Activated CD4-positive, alpha-beta T cell treated with anti-CD3 and anti-CD28 coated beads, Interleukin-2, amount 10 ng/mL, durations not matched to agents 7 days and 5 days (primary cell): ENCODE results near the gene GAST. TPM values are rescaled to one million over a fixed set of nuclear protein-coding genes. Genes with fewer than 3 reads are reported as not detected.

Experiments used
- CTCF ChIA-PET: fragments of 350-600 bp; sonication (Branson Sonifier 250); formaldehyde crosslinking; loops from one replicate; lab custom pipeline; 2021; ENCODE audit warnings: antibody characterized with exemption; lab: Charles Lee
- POLR2A ChIA-PET: fragments of 350-600 bp; sonication (Branson Sonifier 250); formaldehyde crosslinking; loops from one replicate; lab custom pipeline; 2021; ENCODE audit warnings: antibody characterized with exemption; lab: Charles Lee
- DNase-seq: peaks from one replicate; pipeline ENCODE4 v3.0.0-alpha.2; 2020
- H3K27ac Mint-ChIP-seq: one replicate; pipeline ENCODE4 v1.8.0; 2021; ENCODE audit warnings: mild to moderate bottlenecking, moderate library complexity, mixed read lengths
- H3K27me3 Mint-ChIP-seq: one replicate; pipeline ENCODE4 v1.8.0; 2021; ENCODE audit warnings: mixed read lengths
- H3K36me3 Mint-ChIP-seq: one replicate; pipeline ENCODE4 v1.8.0; 2021; ENCODE audit warnings: low read depth, mixed read lengths
- H3K4me1 Mint-ChIP-seq: one replicate; pipeline ENCODE4 v1.8.0; 2021; ENCODE audit warnings: mixed read lengths
- H3K4me3 Mint-ChIP-seq: one replicate; pipeline ENCODE4 v1.8.0; 2021; ENCODE audit warnings: mild to moderate bottlenecking, moderate library complexity, mixed read lengths
- H3K9me3 Mint-ChIP-seq: one replicate; pipeline ENCODE4 v1.8.0; 2021; ENCODE audit warnings: mixed read lengths
- total RNA-seq, 2 experiments: library from RNA; stranded (reverse); gene quantifications; one replicate each; pipeline ENCODE4 v1.2.3, GENCODE V29; 2021

GAST gene
- total RNA-seq, 2 experiments from 2014 or later: not detected

GRCh38 chr17:41728056-41728455 is 15.9 kb downstream of the GAST start:
- Mint-ChIP-seq H3K4me1 (no peaks in the 10 kb centered on the region), H3K27me3 (peaks cover 26% of the 10 kb centered on the region), H3K36me3 (no peaks in the 10 kb centered on the region), H3K9me3 (no peaks in the 10 kb centered on the region), H3K4me3 (no peak overlapping the region), H3K27ac (no peak overlapping the region)
- POLR2A ChIA-PET: no interaction called here
- no peak for DNase-seq
- CTCF ChIA-PET: no interaction called here

- Mint-ChIP-seq H3K9me3 (no peaks in the 10 kb centered on the region), H3K4me3 (no peak overlapping the region), H3K27me3 (peaks cover 38% of the 10 kb centered on the region), H3K36me3 (no peaks in the 10 kb centered on the region), H3K27ac (no peak overlapping the region), H3K4me1 (peaks cover 4% of the 10 kb centered on the region)
- DNase-seq: no peak
- CTCF ChIA-PET: interaction anchor here (0.7 to 1.4 kb wide), 3 partner anchors 34 to 72 kb away, joined by 3 read pairs; no protein-coding TSS in a partner anchor
- POLR2A ChIA-PET: no interaction called here
Measured at GRCh38 chr17:41730479-41730878, 18.3 kb downstream of the GAST start.

GRCh38 chr17:41731836-41732235 is 19.7 kb downstream of the GAST start:
- Mint-ChIP-seq H3K4me1 (peaks cover 4% of the 10 kb centered on the region), H3K27me3 (peaks cover 50% of the 10 kb centered on the region), H3K27ac (no peak overlapping the region), H3K9me3 (no peaks in the 10 kb centered on the region), H3K36me3 (no peaks in the 10 kb centered on the region), H3K4me3 (no peak overlapping the region)
- POLR2A ChIA-PET: interaction anchor here (0.5 kb wide), 1 partner anchor 47 kb away, joined by 3 read pairs; no protein-coding TSS in a partner anchor
- DNase-seq: no peak
- CTCF ChIA-PET: interaction anchor here (0.7 to 1.4 kb wide), 4 partner anchors 10 to 70 kb away, joined by 3 to 5 read pairs (median 4); no protein-coding TSS in a partner anchor

- Mint-ChIP-seq H3K4me1 (peaks cover 15% of the 10 kb centered on the region), H3K27ac (no peak overlapping the region), H3K36me3 (no peaks in the 10 kb centered on the region), H3K9me3 (no peaks in the 10 kb centered on the region), H3K4me3 (peak overlapping the region; percentile 48), H3K27me3 (peaks cover 59% of the 10 kb centered on the region)
- DNase-seq: no peak
- POLR2A ChIA-PET: no interaction called here
- CTCF ChIA-PET: interaction anchor here (0.9 to 1.0 kb wide), 2 partner anchors 10 to 22 kb away, joined by 3 to 5 read pairs; no protein-coding TSS in a partner anchor
Measured at GRCh38 chr17:41733348-41734138, 21.4 kb downstream of the GAST start.

GRCh38 chr17:41734139-41734948 is 22.2 kb downstream of the GAST start, which contains the start of gene HAP1:
Gene HAP1, minus strand, starts transcription at chr17:41734643. Its CDS starts 9 bp downstream, at chr17:41734634.
- ChIA-PET CTCF (interaction anchor here (1.0 kb wide), 1 partner anchor 23 kb away, joined by 5 read pairs; no protein-coding TSS in a partner anchor), POLR2A (no interaction called here)
- Mint-ChIP-seq H3K27ac (no peak within 1 kb of the TSS), H3K4me1 (peaks cover 15% of the 10 kb centered on the region), H3K27me3 (peaks cover 59% of the 10 kb centered on the region), H3K36me3 (no peaks in the 10 kb centered on the region), H3K9me3 (no peaks in the 10 kb centered on the region), H3K4me3 (peak within 1 kb of the TSS; percentile 48)
- DNase-seq: no peak

- no peaks in the 10 kb centered on the region for H3K36me3 Mint-ChIP-seq
- no peak overlapping the region for H3K27ac Mint-ChIP-seq
- H3K4me1 Mint-ChIP-seq: peaks cover 15% of the 10 kb centered on the region
- DNase-seq: no peak
- POLR2A ChIA-PET: no interaction called here
- H3K4me3 Mint-ChIP-seq: no peak overlapping the region
- H3K9me3 Mint-ChIP-seq: no peaks in the 10 kb centered on the region
- CTCF ChIA-PET: interaction anchor here (1.0 kb wide), 1 partner anchor 24 kb away, joined by 5 read pairs; no protein-coding TSS in a partner anchor
- H3K27me3 Mint-ChIP-seq: peaks cover 59% of the 10 kb centered on the region
Measured at GRCh38 chr17:41734949-41735313, 22.8 kb downstream of the GAST start.

GRCh38 chr17:41735744-41736143 is 23.6 kb downstream of the GAST start:
- no peak overlapping the region for H3K4me3 Mint-ChIP-seq
- H3K36me3 Mint-ChIP-seq: no peaks in the 10 kb centered on the region
- peaks cover 51% of the 10 kb centered on the region for H3K27me3 Mint-ChIP-seq
- CTCF ChIA-PET: interaction anchor here (1.4 kb wide), 1 partner anchor 15 kb away, joined by 3 read pairs; no protein-coding TSS in a partner anchor
- DNase-seq: no peak
- no peak overlapping the region for H3K27ac Mint-ChIP-seq
- peaks cover 15% of the 10 kb centered on the region for H3K4me1 Mint-ChIP-seq
- POLR2A ChIA-PET: no interaction called here
- no peaks in the 10 kb centered on the region for H3K9me3 Mint-ChIP-seq

- H3K9me3 Mint-ChIP-seq: no peaks in the 10 kb centered on the region
- no peaks in the 10 kb centered on the region for H3K36me3 Mint-ChIP-seq
- H3K4me1 Mint-ChIP-seq: peaks cover 15% of the 10 kb centered on the region
- CTCF ChIA-PET: interaction anchor here (0.6 to 1.4 kb wide), 11 partner anchors 10 to 157 kb away, joined by 3 to 7 read pairs (median 3); partner anchors contain the start of gene KLHL10
- peaks cover 39% of the 10 kb centered on the region for H3K27me3 Mint-ChIP-seq
- H3K4me3 Mint-ChIP-seq: peak overlapping the region; percentile 22
- peak overlapping the region; percentile 71 for H3K27ac Mint-ChIP-seq
- POLR2A ChIA-PET: no interaction called here
- peak; percentile 24 for DNase-seq
Measured at GRCh38 chr17:41736983-41737679, 25.0 kb downstream of the GAST start.

GRCh38 chr17:41737680-41738023 is 25.5 kb downstream of the GAST start:
- peak overlapping the region; percentile 71 for H3K27ac Mint-ChIP-seq
- peaks cover 15% of the 10 kb centered on the region for H3K4me1 Mint-ChIP-seq
- POLR2A ChIA-PET: no interaction called here
- H3K4me3 Mint-ChIP-seq: peak overlapping the region; percentile 22
- DNase-seq: no peak
- H3K36me3 Mint-ChIP-seq: no peaks in the 10 kb centered on the region
- no peaks in the 10 kb centered on the region for H3K9me3 Mint-ChIP-seq
- H3K27me3 Mint-ChIP-seq: peaks cover 34% of the 10 kb centered on the region
- CTCF ChIA-PET: interaction anchor here (0.7 to 1.4 kb wide), 10 partner anchors 11 to 100 kb away, joined by 3 to 7 read pairs (median 3); partner anchors contain the start of gene KLHL10

- Mint-ChIP-seq H3K27me3 (peaks cover 33% of the 10 kb centered on the region), H3K9me3 (no peaks in the 10 kb centered on the region), H3K27ac (peak overlapping the region; percentile 71), H3K4me3 (no peak overlapping the region), H3K4me1 (peaks cover 15% of the 10 kb centered on the region), H3K36me3 (no peaks in the 10 kb centered on the region)
- ChIA-PET POLR2A (no interaction called here), CTCF (interaction anchor here (0.7 to 1.4 kb wide), 10 partner anchors 11 to 100 kb away, joined by 3 to 7 read pairs (median 3); partner anchors contain the start of gene KLHL10)
- peak; percentile 83 for DNase-seq
Measured at GRCh38 chr17:41738077-41738800, 26.1 kb downstream of the GAST start.

GRCh38 chr17:41738801-41739112 is 26.6 kb downstream of the GAST start:
- Mint-ChIP-seq H3K9me3 (no peaks in the 10 kb centered on the region), H3K27me3 (peaks cover 29% of the 10 kb centered on the region), H3K36me3 (no peaks in the 10 kb centered on the region), H3K4me1 (peaks cover 13% of the 10 kb centered on the region), H3K4me3 (no peak overlapping the region), H3K27ac (no peak overlapping the region)
- ChIA-PET CTCF (no interaction called here), POLR2A (no interaction called here)
- no peak for DNase-seq
